ENCODE measurements around the gene ZNF565.
"Not testable (repeated sequence)": the region's sequence is repeated elsewhere in the genome, so short reads cannot be mapped to it uniquely, and the experiment has no call there.

ZNF565 gene

GRCh38 chr19:36236304-36236945, 22.0 kb upstream of the ZNF565 start:
- DNase-seq (ENCODE audit: low spot score): no peak
- no peak for TF ChIP-seq CTCF (IDR thresholded peaks at IDR 0.05; ENCODE audit: extremely low read depth, missing control alignments)

GRCh38 chr19:36233626-36234025, 19.2 kb upstream of the ZNF565 start:
- not testable (repeated sequence) for DNase-seq (ENCODE audit: low spot score)

GRCh38 chr19:36225219-36225892, 10.9 kb upstream of the ZNF565 start:
- no peak for TF ChIP-seq CTCF (IDR thresholded peaks at IDR 0.05; ENCODE audit: extremely low read depth, missing control alignments)
- DNase-seq (ENCODE audit: low spot score): no peak

GRCh38 chr19:36222503-36222902, 8.0 kb upstream of the ZNF565 start:
- DNase-seq (ENCODE audit: low spot score): no peak
- no peak for TF ChIP-seq CTCF (IDR thresholded peaks at IDR 0.05; ENCODE audit: extremely low read depth, missing control alignments)

- DNase-seq (ENCODE audit: low spot score): no peak
- no peak for TF ChIP-seq CTCF (IDR thresholded peaks at IDR 0.05; ENCODE audit: extremely low read depth, missing control alignments)
These were observed 7.0 kb upstream of the ZNF565 start for GRCh38 chr19:36221474-36221873.

- no peak for DNase-seq (ENCODE audit: low spot score)
- TF ChIP-seq CTCF (IDR thresholded peaks at IDR 0.05; ENCODE audit: extremely low read depth, missing control alignments): no peak
These were observed 1.0 kb upstream of the ZNF565 start for GRCh38 chr19:36215276-36216123.

- no peak for TF ChIP-seq CTCF (IDR thresholded peaks at IDR 0.05; ENCODE audit: extremely low read depth, missing control alignments)
- DNase-seq (ENCODE audit: low spot score): no peak
These were observed 1.6 kb downstream of the ZNF565 start for GRCh38 chr19:36212895-36213294.

Data from GM20000 (cell line).